Spleen (tissue), 7 donors: Measurements from ENCODE around the gene EYA2.

Source experiments
- CTCF ChIP-seq, 11 experiments: fragments of 200-600 bp in 7 of 11; fragments of 450-650 bp in 4 of 11; sonication (generic) in 4 of 11; IDR thresholded peaks in 8 of 11; conservative IDR thresholded peaks in 3 of 11; 1 replicate in 7 of 11; 2 replicates in 4 of 11; pipeline versions ENCODE4 v1.4.0 to v1.8.0; 2016 to 2021; ENCODE audit warnings: antibody characterized with exemption in 11 of 11, inconsistent platforms in 4 of 11, mild to moderate bottlenecking in 1 of 11
- POLR2AphosphoS5 ChIP-seq, 3 donors: sonication (generic); formaldehyde crosslinking; IDR thresholded peaks; one replicate each; pipeline ENCODE4 v1.5.1; 2017; ENCODE audit warnings: antibody characterized with exemption in 3 of 3
- donor health status: DM: no; HTN: no; CAD: no; lungs with moderate emphysema.
- donor health status: DM: no; HTN: no; CAD: no.
- donor health status: DM: no; HTN: no; CAD: no.

GRCh38 chr20:46905364-46906125, 10.9 kb downstream of the EYA2 start:
- TF ChIP-seq POLR2AphosphoS5 (IDR thresholded peaks at IDR 0.05) (no peak), CTCF (IDR thresholded peaks at IDR 0.05 in 8 of 11, conservative IDR thresholded peaks at IDR 0.05 in 3 of 11) (no peak)
